ENCODE results near the gene PIEZO1.
"Not testable (repeated sequence)": the region's sequence is repeated elsewhere in the genome, so short reads cannot be mapped to it uniquely, and the experiment has no call there.

PIEZO1 gene

GRCh38 chr16:88805340-88805715 lies 20.3 kb upstream of the PIEZO1 start:
- DNase-seq (ENCODE audit: low spot score), result no peak

GRCh38 chr16:88804552-88805339 lies 19.7 kb upstream of the PIEZO1 start:
- no peak for DNase-seq (ENCODE audit: low spot score)

- DNase-seq (ENCODE audit: low spot score), result no peak
Observed at GRCh38 chr16:88804173-88804551, 19.1 kb upstream of the PIEZO1 start.

GRCh38 chr16:88803264-88803987 lies 18.4 kb upstream of the PIEZO1 start, which contains the start of gene CDT1:
Gene CDT1 (plus strand): TSS chr16:88803789. CDS start chr16:88803832, 43 bp downstream.
- peak; percentile 100 for DNase-seq (ENCODE audit: low spot score)

- no peak for DNase-seq (ENCODE audit: low spot score)
Observed at GRCh38 chr16:88800277-88800592, 15.2 kb upstream of the PIEZO1 start.

- no peak for DNase-seq (ENCODE audit: low spot score)
Observed at GRCh38 chr16:88799569-88800276, 14.7 kb upstream of the PIEZO1 start.

- DNase-seq (ENCODE audit: low spot score), result no peak
Observed at GRCh38 chr16:88798772-88799455, 13.9 kb upstream of the PIEZO1 start.

- DNase-seq (ENCODE audit: low spot score), result no peak
Observed at GRCh38 chr16:88798073-88798472, 13.1 kb upstream of the PIEZO1 start.

- DNase-seq (ENCODE audit: low spot score), result no peak
Observed at GRCh38 chr16:88796278-88796677, 11.3 kb upstream of the PIEZO1 start.

- DNase-seq (ENCODE audit: low spot score), result no peak
Observed at GRCh38 chr16:88793251-88793954, 8.4 kb upstream of the PIEZO1 start.

GRCh38 chr16:88792668-88793250 lies 7.7 kb upstream of the PIEZO1 start:
- no peak for DNase-seq (ENCODE audit: low spot score)

GRCh38 chr16:88792078-88792550 lies 7.1 kb upstream of the PIEZO1 start:
- DNase-seq (ENCODE audit: low spot score), result no peak

GRCh38 chr16:88790312-88791211 lies 5.5 kb upstream of the PIEZO1 start:
- DNase-seq (ENCODE audit: low spot score), result peak; percentile 31

GRCh38 chr16:88789594-88789993 lies 4.6 kb upstream of the PIEZO1 start:
- DNase-seq (ENCODE audit: low spot score), result no peak

- not testable (repeated sequence) for DNase-seq (ENCODE audit: low spot score)
Observed at GRCh38 chr16:88788749-88789148, 3.7 kb upstream of the PIEZO1 start.

- no peak for DNase-seq (ENCODE audit: low spot score)
Observed at GRCh38 chr16:88787579-88788314, 2.7 kb upstream of the PIEZO1 start.

GRCh38 chr16:88784856-88785105 lies 239 bp downstream of the PIEZO1 start:
- DNase-seq (ENCODE audit: low spot score), result no peak

- DNase-seq (ENCODE audit: low spot score), result peak; percentile 74
Observed at GRCh38 chr16:88784074-88784855, 755 bp downstream of the PIEZO1 start.

All from AG08395 (cell line).